NK-92 treated with Interleukin-12 subunit alpha and Interleukin-12 subunit beta, amount 100 ng/mL, for 24 hours (cell line): ENCODE data around the gene ENTHD1.
"Not testable (repeated sequence)": the region's sequence is repeated elsewhere in the genome, so short reads cannot be mapped to it uniquely, and the experiment has no call there.

Source experiments
- DNase-seq: peaks from one replicate; lab custom pipeline; 2025; lab: John Stamatoyannopoulos, UW

Gene ENTHD1

DNA sequence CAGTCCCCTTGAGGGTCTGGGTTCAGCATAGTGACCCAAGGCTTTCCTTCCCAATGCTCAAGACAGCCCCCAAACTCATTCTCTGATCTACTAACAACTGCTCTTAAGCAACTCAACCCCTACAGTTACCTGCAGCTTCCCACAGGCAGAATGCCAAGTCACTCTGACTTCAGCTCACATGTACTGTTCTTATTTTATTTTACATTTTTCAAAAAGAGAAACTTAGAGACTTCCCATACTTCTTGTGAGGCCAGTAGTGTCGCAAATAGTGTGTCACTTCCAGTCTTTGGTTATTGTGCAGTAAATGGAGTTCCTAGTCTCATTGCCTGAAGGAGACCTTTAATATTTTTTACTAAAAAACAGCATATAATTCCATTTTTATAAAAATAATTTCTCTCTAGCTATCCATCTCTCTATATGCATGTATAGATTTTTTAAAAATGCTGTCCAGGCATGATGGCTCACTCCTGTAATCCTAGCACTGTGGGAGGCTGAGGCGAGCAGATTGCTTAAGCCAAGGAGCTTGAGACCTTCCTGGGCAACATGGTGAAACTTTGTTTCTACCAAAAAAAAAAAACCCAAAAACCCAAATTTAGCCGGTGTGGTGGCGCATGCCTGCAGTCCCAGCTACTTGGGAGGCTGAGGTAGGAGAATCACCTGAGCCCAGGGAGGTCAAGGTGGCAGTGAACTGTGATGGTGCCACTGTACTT is 41.8 kb downstream of the ENTHD1 start:
- no peak for DNase-seq

DNA sequence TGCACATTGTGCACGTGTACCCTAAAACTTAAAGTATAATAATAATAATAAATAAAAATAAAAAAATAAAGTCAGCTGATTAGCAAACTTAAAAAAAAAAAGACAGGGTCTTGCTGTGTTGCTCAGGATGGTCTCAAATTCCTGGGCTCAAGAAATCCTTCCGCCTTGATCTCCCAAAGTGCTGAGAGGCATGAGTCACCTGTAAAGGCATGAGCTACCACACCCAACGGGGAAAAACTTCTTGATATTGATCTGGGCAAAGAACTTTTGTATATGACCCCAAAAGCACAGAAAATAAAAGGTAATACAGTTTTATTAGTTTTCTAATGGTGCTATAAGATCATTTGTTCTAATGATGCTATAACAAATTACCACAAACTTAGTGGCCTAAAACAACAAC is 46.1 kb downstream of the ENTHD1 start:
- no peak for DNase-seq

DNA sequence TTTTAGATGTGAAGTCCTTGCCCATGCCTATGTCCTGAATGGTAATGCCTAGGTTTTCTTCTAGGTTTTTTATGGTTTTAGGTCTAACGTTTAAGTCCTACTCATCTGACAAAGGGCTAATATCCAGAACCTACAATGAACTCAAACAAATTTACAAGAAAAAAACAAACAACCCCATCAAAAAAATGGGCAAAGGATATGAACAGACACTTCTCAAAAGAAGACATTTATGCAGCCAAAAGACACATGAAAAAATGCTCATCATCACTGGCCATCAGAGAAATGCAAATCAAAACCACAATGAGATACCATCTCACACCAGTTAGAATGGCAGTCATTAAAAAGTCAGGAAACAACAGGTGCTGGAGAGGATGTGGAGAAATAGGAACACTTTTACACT is 47.0 kb downstream of the ENTHD1 start:
- not testable (repeated sequence) for DNase-seq

DNA sequence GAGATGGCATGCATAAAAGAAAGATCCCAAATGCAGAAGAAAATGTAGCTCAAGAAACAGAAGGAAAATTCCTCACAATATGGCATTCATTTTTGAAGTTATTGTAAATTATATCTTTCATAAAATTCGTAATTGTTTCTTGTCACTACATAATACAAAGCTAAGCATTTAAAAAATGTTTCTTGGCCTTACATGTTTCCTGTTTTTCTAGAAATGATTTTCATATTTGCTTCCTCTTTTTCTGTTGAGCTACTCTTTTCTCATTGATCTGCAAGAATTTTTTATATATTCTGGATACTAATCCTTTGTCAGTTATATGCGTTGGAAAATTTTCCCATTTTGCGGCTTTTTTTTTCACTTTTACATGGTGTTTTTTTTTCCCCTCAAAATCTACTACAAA is 48.0 kb downstream of the ENTHD1 start:
- DNase-seq: no peak

DNA sequence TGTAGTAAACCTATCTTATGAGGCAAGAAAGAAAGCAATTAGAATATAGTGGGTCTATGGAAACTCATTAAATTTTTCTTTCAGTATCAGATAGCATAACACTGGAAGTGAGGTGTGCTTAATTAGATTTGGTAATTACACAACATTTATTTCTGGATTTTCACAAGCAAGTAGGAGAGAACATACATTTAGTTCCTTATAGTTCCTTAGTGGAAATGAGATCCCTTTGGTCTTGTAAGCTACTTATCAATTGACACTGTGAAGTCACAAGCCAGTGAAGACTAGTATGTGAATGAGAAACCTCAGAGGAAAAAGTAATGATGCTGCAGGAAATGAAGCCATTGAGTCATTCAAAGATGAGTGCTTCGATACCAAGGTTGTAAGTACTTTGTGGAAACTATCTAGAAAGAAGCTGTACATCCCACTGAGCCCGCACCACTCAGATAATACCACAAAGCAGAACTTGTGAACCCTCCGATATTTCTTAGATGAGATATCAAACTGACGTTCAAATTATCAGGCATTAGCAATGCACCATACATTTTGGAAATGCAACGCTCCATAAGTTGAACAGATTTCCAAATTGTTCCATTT is 53.5 kb downstream of the ENTHD1 start:
- DNase-seq: no peak

DNA sequence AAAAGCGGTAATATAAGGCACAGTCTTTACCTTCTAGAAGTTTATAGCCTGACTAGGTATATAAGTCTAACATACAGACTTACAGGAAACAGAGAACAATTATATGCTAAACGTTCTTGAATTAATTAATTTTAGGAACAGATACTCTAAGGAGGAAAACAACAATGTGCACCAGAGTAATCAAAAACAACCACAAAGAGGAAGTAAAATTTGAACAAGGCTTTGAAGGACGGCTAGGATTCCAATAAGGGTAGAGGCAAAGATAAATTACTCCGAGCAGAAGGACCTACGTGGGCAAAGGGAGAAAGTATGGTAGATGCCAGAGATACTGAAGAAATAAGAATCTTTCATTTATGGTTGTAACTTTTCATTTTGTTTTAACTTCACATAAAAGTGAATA is 54.4 kb downstream of the ENTHD1 start:
- DNase-seq: no peak

DNA sequence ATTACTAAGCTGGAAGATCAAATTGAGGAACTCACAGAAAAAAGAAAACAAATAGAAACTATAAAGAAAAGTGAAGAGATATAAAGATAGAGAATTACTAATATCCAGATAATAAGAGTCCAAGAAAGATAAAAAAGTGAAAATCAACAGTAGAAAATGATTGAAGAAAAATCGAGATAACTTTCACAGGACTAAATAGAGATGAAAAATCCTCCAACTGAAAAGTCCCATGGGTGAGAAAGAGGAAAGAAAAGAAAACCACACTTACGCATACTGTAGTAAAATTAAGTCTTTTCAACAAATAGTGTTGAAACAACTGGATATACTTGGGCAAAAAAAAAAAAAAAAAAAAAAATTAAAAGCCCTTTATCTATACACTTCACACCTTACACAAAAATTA is 60.0 kb downstream of the ENTHD1 start:
- DNase-seq: no peak

DNA sequence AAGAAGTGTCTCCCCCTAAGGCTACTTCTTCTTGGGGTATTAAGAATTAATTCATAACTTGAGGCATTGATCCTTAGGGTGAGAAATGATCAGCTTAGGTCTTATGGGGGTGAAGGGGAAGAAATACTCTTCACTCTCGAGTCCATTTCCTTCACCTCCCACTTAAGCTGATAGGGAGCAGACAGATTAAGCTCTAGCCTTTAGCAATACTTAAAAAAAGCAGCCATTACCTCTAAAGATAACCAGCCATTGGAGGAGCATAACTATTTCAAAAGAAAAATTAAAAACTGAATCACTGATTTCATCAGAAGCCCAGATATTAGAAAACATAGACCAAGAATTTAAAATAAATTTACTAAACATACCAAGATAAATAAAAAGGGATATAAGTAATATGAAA is 60.5 kb downstream of the ENTHD1 start:
- DNase-seq: no peak

DNA sequence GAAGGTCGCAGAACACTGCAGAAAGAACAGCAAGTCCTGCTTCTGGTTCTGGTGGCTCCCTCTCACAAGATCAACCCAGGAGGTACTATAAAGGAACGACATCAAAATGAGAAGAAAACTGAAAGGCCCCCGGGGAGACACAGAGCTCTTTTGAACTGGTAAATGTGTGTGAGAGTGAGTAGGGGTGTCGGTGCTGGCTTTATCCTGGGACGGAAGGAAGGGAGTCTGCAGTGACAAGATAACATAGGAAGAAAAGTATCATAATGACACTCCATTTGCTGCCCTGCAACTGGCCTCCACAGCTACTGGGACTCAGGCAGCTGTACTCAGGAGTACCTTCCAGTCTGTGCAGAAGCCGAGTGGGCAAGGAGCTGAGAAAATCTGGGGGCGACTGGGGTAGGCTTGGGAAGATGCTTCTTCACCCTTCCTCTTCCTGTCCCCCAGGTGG is 60.9 kb downstream of the ENTHD1 start:
- DNase-seq: no peak

DNA sequence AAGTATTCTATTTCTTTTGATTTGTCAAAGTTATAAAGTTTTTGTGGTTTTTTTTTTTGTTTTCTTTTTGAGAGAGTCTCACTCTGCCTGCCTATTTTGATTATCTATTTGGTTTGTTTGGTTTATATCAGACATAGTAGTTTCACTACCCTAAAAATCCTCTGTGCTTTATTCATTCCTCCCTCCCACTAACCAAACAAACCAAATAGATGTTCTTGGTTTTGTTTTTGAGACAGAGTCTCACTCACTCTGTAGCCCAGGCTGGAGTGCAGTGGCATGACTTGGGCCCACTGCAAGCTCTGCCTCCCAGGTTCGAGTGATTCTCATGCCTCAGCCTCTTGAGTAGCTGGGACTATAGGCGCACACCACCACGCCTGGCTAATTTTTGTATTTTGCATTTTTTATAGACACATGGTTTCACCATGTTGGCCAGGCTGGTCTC is 67.9 kb downstream of the ENTHD1 start:
- DNase-seq: no peak

DNA sequence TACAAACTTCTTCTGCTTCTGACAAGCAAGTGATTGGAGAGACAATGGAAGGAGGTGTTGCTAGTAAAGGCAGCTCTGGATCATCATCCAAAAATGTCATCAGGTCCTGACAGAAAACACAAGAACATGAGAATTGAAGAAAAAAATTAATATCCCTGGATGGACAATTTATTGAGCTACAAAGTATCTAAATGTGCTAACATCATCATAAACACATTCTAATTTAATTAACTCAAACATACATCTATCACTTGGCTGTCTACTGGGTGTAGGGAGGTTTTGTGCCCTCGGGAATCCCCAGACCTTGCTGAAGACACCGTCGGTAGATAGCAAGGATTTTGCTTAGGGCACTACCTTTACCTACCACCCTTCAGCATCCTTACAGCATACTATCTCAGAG is 72.6 kb downstream of the ENTHD1 start:
- DNase-seq: no peak

DNA sequence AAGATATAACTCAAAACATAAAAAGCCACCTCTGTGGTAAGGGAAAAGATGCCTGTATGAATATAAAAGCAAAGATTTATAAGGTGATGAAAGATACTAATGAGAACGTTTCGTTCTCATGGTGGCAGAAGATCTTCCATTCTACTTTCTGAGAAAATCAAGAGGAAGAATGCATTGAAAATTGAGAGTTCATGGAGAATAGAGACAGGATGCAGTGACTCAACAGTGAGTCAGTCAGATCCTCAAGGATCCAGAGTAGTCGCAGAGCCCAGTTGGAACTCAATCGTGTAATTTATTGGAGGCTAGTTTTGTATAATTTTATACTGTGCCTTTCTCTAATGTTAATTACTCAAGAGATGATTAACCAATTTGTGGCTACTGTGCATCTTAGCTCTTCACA is 73.3 kb downstream of the ENTHD1 start:
- DNase-seq: no peak

DNA sequence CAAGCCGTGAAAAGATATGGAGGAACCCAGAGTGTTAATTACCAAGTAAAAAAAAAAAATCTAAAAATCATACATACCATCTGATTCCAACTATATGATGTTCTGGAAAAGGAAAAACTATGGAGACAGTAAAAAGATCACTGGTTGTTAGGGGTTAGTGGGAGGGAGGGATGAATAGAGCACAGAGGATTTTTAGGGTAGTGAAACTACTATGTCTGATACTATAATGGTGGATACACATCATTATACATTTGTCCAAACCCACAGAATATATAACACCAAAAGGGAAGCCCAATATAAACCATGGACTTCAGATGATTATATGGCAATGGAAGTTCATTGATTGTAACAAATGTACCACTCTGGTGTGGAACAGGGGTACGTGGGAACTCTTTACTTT is 74.1 kb downstream of the ENTHD1 start:
- no peak for DNase-seq

DNA sequence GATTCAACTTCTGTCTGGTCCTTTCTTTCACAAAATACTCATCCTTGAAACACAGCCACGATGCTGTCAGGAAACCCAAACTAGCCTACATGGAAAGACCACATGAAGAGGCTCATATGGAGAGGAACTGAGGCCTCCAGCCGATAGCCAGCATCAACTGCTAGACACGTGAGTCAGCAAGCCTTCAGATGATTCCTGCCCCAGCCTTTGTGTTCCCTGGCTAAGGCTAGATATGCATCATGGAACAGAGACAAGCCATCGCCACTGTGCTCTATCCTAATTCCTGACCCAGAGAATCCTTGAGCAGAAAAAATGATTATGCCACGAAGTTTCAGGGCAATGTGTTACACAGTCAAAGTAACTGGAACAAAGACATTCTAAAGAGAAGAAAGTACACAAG is 75.5 kb downstream of the ENTHD1 start:
- DNase-seq: no peak

DNA sequence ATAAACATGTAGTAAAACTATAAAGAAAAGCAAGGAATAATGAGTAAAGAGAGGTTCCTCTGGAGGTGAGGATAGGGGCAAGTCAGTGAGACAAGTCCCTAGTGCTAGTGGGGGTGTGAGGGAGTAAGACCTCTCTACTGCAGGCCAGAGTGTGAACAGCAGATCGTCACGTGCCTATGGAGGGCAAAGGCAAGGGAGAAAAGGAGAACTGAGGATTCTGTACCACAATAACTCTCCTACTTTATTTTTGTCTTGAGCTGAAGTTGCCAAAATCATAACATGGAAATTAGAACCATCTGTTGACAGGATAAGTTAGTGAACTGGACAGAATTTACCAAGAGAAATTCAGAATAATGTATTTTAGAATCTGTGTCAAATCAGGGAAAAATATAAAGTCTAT is 77.6 kb downstream of the ENTHD1 start:
- DNase-seq: no peak

DNA sequence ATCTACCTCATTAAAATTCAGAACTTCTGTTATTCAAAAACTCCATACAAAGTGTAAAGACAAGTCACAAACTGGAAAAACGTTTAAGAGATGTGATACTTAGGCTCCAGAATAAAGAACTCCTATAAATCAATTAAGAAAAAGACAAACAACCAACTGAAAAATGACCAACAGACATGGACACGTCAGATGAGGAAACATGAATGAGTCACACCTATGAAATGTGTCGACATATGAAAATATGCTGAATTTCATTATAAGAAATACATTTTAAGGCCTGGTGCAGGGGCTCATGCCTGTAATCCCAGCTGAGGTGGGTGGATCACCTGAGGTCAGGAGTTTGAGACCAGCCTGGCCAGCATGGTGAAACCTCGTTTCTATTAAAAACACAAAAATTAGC is 78.7 kb downstream of the ENTHD1 start:
- DNase-seq: no peak

DNA sequence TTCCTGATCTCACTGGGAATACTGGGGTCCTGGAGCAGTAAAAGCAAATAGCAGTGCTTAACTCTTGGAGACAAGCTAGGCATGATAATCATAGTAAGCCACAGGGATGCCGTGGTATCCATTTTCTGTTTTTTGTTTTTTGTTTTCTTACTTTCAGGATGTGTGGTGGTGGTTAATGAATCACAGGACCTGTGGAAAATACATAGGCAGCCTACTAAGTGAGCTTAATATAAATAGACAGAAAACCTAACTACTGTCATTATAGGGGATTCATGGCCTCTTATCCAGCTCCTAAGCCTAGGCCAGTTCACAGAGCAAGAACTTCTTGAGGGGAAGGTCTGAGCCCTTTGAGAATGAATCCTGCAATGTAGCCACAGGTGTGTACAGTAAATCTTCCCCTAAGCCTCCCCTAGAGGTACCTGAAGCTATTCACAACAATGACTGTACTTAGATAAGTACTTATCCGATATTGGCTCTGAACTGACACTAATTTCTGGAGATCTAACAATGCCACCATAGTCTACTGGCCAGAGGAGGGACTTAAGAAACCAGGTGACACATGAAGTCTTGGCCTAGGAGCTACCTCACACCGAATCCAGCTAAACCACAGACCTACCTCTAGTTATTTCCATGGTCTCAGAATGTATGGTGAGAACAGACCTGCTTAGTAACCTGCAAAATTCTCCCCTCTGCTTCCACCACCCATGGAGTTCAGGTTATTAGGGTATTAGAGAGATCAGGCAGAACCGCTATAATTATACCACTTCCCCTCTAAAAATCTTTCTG is 83.6 kb downstream of the ENTHD1 start:
- DNase-seq: no peak

DNA sequence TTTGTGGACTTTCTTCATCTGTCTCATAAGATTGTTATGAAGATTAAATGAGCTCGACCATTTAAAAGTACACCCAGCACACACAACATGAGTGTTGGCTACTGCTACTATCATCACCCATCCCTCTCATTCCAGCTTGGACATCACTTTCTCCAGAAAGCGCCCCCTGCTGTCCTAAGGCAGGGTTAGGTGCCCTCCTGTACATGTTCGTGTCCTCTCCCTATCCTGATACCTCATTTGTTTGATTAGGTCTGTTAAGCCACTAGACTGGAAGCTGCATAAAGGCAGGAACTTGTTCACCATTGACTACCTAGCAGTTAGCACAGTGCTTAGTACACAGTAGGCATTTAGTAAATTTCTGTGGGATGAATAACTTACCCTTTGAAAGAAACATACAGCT is 85.5 kb downstream of the ENTHD1 start:
- no peak for DNase-seq

DNA sequence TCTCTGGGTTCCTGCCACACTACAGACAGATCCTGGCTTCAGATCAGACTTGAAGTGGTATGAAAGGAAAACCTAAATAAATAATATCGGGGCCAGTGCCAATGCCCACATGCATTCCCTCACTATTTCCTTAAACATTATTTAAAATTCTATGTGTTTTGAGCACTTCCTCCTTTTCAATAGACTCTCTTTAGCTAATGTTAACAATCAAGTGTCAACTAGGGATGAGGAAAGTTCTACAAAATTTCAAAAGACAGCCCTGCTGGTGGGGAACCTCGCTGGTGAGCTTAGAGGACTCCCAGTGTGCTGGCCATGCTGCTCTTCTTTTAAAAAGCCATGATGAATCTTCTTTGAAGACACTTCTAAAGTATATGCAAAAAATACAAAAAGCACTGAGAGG is 87.5 kb downstream of the ENTHD1 start:
- DNase-seq: no peak

DNA sequence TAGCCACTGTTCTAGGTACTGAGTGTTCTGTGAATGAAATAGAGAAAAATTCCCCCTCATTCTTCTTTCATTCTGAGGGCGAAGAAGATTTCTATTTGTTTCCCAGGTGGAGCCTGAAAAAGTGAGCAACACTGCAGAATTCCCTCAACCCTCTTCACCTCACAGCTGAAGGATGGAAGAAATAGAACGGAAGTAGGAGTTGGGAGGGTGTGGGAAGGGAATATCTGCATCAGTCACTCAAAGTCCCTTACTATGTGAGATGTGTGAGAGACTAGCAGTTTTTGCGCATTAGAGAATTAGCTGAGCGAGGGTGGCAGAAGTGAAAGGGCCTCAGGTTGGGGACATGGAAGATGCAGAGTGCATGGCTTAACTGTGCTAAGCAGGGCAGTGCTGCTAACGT is 88.4 kb downstream of the ENTHD1 start:
- DNase-seq: no peak

DNA sequence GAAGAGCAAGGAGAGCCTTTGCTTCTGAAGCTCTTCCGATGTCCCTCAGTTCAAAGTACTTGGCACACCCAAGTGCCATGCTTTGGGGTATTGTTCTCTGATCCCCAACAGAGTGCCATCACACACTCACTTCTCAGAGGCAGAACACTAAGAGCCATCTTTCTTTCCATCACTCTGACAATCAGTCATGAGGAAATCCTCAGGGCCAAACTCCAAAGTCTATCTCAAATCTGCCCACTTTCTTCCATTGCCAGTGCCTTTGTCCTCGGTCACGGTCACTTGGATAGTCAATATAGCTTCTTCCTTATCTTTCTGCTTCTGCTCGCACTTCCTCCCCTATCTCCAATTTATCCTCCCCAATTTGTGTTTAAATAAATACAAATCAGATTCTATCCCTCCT is 90.9 kb downstream of the ENTHD1 start:
- no peak for DNase-seq

DNA sequence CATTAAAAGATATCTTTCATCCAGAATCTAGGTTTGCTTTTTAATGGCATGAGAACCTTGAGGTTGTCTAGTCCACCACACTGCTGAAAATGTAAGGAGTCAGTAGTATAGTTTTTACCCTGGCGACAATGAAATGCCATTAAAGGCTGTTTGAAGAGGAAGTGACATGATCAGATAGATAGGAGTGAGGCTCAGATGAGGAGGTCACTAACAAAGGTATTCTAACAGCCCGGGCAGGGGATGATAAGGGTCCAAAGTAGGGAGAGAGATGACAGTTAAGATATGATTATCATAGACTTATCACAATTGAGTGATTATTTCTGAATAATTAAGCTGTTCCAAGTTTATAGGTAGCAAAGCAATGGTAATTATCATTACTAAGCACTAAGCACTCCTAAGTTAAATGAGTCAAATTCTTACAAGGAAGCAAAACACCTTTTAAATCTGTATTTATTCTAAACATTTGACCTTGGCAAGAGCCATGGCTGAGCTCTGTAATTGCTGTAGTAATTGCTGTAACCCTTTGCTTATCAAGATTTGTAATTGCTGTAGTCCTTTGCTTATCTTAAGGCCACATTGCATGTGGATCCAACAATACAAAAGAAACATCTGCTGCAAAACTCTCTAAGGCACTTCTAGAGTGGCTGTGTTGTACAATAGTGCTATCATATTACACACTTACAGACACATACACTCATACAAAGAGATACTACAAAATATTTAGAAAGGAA is 92.6 kb downstream of the ENTHD1 start:
- no peak for DNase-seq
